DMS114 treated with DMSO at 0.1 percent for 48 hours (cell line): Measurements from ENCODE around the gene KIFBP.
"Not testable (repeated sequence)": the region's sequence is repeated elsewhere in the genome, so short reads cannot be mapped to it uniquely, and the experiment has no call there.

Experiments
- DNase-seq: peaks from one replicate; lab custom pipeline; 2025; ENCODE audit not compliant: unreplicated experiment; lab: John Stamatoyannopoulos, UW

KIFBP gene

GRCh38 chr10:68992636-68993440 lies 4.2 kb downstream of the KIFBP start:
- no peak for DNase-seq

- DNase-seq, result no peak
These were observed 8.6 kb downstream of the KIFBP start for GRCh38 chr10:68997211-68997610.

- peak; percentile 59 for DNase-seq
These were observed 16.2 kb downstream of the KIFBP start for GRCh38 chr10:69004821-69005220.

- DNase-seq, result no peak
These were observed 17.3 kb downstream of the KIFBP start for GRCh38 chr10:69005704-69006485.

- no peak for DNase-seq
These were observed 18.7 kb downstream of the KIFBP start for GRCh38 chr10:69007260-69007659.

GRCh38 chr10:69009360-69009759 lies 20.8 kb downstream of the KIFBP start:
- no peak for DNase-seq

- DNase-seq, result no peak
These were observed 21.6 kb downstream of the KIFBP start for GRCh38 chr10:69010151-69010640.

GRCh38 chr10:69012778-69013177 lies 24.2 kb downstream of the KIFBP start:
- not testable (repeated sequence) for DNase-seq

GRCh38 chr10:69014171-69014570 lies 25.6 kb downstream of the KIFBP start:
- no peak for DNase-seq

- no peak for DNase-seq
These were observed 30.0 kb downstream of the KIFBP start for GRCh38 chr10:69018613-69019012.

- no peak for DNase-seq
These were observed 34.0 kb downstream of the KIFBP start for GRCh38 chr10:69022611-69023010.

- DNase-seq, result no peak
These were observed 36.8 kb downstream of the KIFBP start for GRCh38 chr10:69025370-69025896.

GRCh38 chr10:69033256-69033655 lies 44.7 kb downstream of the KIFBP start:
- DNase-seq, result no peak

- DNase-seq, result no peak
These were observed 48.9 kb downstream of the KIFBP start for GRCh38 chr10:69037489-69037888.

- DNase-seq, result not testable (repeated sequence)
These were observed 52.3 kb downstream of the KIFBP start for GRCh38 chr10:69040904-69041303.

GRCh38 chr10:69042417-69042816 lies 53.8 kb downstream of the KIFBP start:
- DNase-seq, result no peak

GRCh38 chr10:69042838-69043237 lies 54.2 kb downstream of the KIFBP start:
- DNase-seq, result no peak

GRCh38 chr10:69043931-69044531 lies 55.4 kb downstream of the KIFBP start:
- DNase-seq, result no peak

- no peak for DNase-seq
These were observed 55.9 kb downstream of the KIFBP start for GRCh38 chr10:69044546-69044945.

GRCh38 chr10:69045441-69046300 lies 57.1 kb downstream of the KIFBP start:
- no peak for DNase-seq
